MM.1S (cell line): ENCODE measurements around the gene TSPAN12.

Experiments
- DNase-seq: peaks from one replicate; pipeline ENCODE4 v3.0.0-alpha.2; 2015
- H2AFZ ChIP-seq: fragments of 300-600 bp; sonication (generic); 2 replicates; pipeline ENCODE4 v1.6.0; 2016; ENCODE audit warnings: antibody characterized with exemption, low read length
- H3F3A ChIP-seq: fragments of 300-600 bp; sonication (generic); 2 replicates; pipeline ENCODE4 v1.6.1; 2016; ENCODE audit warnings: mild to moderate bottlenecking, antibody characterized with exemption, low read length, moderate library complexity, mixed read lengths; ENCODE audit not compliant: insufficient read depth
- H3K27ac ChIP-seq: fragments of 300-600 bp; sonication (generic); 2 replicates; pipeline ENCODE4 v1.5.1; 2016; ENCODE audit warnings: mild to moderate bottlenecking, low read length
- H3K27me3 ChIP-seq: fragments of 300-600 bp; sonication (generic); replicated peaks from 2 replicates; pipeline ENCODE4 v1.6.0; 2016; ENCODE audit warnings: low read length; ENCODE audit not compliant: insufficient read depth
- H3K36me3 ChIP-seq: fragments of 300-600 bp; sonication (generic); replicated peaks from 2 replicates; pipeline ENCODE4 v1.6.1; 2016; ENCODE audit warnings: mild to moderate bottlenecking, low read length, mixed read lengths; ENCODE audit not compliant: insufficient read depth
- H3K4me1 ChIP-seq: fragments of 300-600 bp; sonication (generic); 2 replicates; pipeline ENCODE4 v1.6.1; 2016; ENCODE audit warnings: low read length, mixed read lengths
- H3K4me2 ChIP-seq: fragments of 300-600 bp; sonication (generic); 2 replicates; pipeline ENCODE4 v1.6.0; 2016; ENCODE audit warnings: low read depth, low read length
- H3K4me3 ChIP-seq: fragments of 300-600 bp; sonication (generic); 2 replicates; pipeline ENCODE4 v1.5.1; 2016; ENCODE audit warnings: low read length, mixed read lengths
- H3K79me2 ChIP-seq: fragments of 300-600 bp; sonication (generic); 2 replicates; pipeline ENCODE4 v1.6.1; 2016; ENCODE audit warnings: mixed run types, low read length, mixed read lengths
- H3K9ac ChIP-seq: fragments of 300-600 bp; sonication (generic); 2 replicates; pipeline ENCODE4 v1.6.1; 2016; ENCODE audit warnings: low read length, mixed read lengths
- H3K9me2 ChIP-seq: fragments of 300-600 bp; sonication (generic); replicated peaks from 2 replicates; pipeline ENCODE4 v1.6.1; 2016; ENCODE audit warnings: mild to moderate bottlenecking, low read length, mixed read lengths; ENCODE audit not compliant: insufficient read depth
- H3K9me3 ChIP-seq: fragments of 300-600 bp; sonication (generic); replicated peaks from 2 replicates; pipeline ENCODE4 v1.6.1; 2016; ENCODE audit warnings: mild to moderate bottlenecking, low read length, mixed read lengths; ENCODE audit not compliant: insufficient read depth
- H4K20me1 ChIP-seq: fragments of 300-600 bp; sonication (generic); 2 replicates; pipeline ENCODE4 v1.6.1; 2016; ENCODE audit warnings: mild to moderate bottlenecking, low read length, moderate library complexity, mixed read lengths; ENCODE audit not compliant: insufficient read depth
- EZH2 ChIP-seq: fragments of 300-600 bp; sonication (generic); optimal IDR thresholded peaks from 2 replicates; pipeline ENCODE3; 2017; ENCODE audit warnings: low read depth, mild to moderate bottlenecking, antibody characterized with exemption, low read length, mixed read lengths
- EZH2phosphoT487 ChIP-seq: fragments of 300-600 bp; sonication (generic); IDR thresholded peaks from 2 replicates; pipeline ENCODE4 v1.6.1; 2018; ENCODE audit warnings: antibody characterized with exemption, low read length
- TF ChIP-seq, protein P1 (sequence below): fragments of 300-600 bp; sonication (generic); IDR thresholded peaks from 2 replicates; pipeline ENCODE4 v1.5.1; 2016; ENCODE audit warnings: antibody characterized with exemption, low read length, mixed read lengths

Gene TSPAN12

DNA sequence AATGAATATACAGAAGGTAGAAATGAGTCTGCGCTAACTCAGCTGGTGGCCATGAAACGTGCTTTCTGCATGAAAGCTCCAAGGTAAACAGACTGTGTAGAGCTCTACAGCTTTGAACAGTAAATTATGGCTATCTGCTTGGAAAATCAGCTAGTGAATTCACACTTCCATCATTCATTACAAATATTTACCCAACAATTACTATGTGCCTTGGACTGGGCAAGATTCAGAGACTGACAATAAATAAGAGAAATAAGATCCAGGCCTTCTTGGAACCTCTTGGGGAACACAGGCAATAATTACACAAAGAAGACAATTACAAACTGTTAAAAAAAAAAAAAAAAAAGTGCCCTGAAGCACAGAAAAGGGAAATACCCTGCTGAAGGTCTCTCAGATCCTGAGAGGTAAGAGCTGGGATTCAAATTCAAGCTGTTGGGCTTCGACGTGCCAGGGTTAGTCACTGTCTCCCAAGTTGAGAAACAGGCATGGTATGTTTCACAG, 15.8 kb downstream of the TSPAN12 start:
- no peak overlapping the region for H2AFZ ChIP-seq
- no peaks in the 10 kb centered on the region for H3K79me2 ChIP-seq
- no peak for TF ChIP-seq EZH2phosphoT487
- TF ChIP-seq, protein P1, sequence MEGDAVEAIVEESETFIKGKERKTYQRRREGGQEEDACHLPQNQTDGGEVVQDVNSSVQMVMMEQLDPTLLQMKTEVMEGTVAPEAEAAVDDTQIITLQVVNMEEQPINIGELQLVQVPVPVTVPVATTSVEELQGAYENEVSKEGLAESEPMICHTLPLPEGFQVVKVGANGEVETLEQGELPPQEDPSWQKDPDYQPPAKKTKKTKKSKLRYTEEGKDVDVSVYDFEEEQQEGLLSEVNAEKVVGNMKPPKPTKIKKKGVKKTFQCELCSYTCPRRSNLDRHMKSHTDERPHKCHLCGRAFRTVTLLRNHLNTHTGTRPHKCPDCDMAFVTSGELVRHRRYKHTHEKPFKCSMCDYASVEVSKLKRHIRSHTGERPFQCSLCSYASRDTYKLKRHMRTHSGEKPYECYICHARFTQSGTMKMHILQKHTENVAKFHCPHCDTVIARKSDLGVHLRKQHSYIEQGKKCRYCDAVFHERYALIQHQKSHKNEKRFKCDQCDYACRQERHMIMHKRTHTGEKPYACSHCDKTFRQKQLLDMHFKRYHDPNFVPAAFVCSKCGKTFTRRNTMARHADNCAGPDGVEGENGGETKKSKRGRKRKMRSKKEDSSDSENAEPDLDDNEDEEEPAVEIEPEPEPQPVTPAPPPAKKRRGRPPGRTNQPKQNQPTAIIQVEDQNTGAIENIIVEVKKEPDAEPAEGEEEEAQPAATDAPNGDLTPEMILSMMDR, result no peak
- H3K27ac ChIP-seq, result no peak overlapping the region
- no peaks in the 10 kb centered on the region for H4K20me1 ChIP-seq
- no peak overlapping the region for H3K4me2 ChIP-seq
- H3K9me2 ChIP-seq, result no peaks in the 10 kb centered on the region
- no peak overlapping the region for H3K4me3 ChIP-seq
- H3F3A ChIP-seq, result no peaks in the 10 kb centered on the region
- H3K36me3 ChIP-seq, result no peaks in the 10 kb centered on the region
- H3K9me3 ChIP-seq, result no peaks in the 10 kb centered on the region
- no peaks in the 10 kb centered on the region for H3K27me3 ChIP-seq
- peaks cover 4% of the 10 kb centered on the region; the same call in 1 of the 2 replicates for H3K4me1 ChIP-seq
- H3K9ac ChIP-seq, result no peak overlapping the region
- no peak for DNase-seq

DNA sequence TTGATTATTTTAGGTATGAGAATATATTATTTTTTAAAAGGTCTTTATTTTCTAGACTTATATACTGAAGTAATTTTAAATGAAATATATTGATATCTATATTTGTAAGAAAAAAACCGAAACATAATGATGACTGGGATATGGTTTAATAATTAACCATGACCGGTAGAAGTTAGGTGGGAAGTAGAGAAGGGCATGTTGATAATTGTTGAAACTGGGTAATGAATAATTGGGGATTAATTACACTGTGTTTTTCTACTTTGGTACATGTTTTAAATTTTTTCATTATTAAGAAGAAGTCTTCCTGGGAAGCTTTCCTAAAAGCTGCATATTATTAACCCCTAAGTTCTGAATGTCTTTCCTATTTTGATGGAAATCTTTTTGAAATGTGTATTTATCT, 16.3 kb downstream of the TSPAN12 start:
- no peak for DNase-seq
- H3F3A ChIP-seq, result no peaks in the 10 kb centered on the region
- no peak overlapping the region for H3K4me2 ChIP-seq
- H3K27ac ChIP-seq, result no peak overlapping the region
- H3K9me2 ChIP-seq, result no peaks in the 10 kb centered on the region
- no peak overlapping the region for H3K9ac ChIP-seq
- H3K9me3 ChIP-seq, result no peaks in the 10 kb centered on the region
- H3K36me3 ChIP-seq, result no peaks in the 10 kb centered on the region
- H2AFZ ChIP-seq, result no peak overlapping the region
- H3K4me1 ChIP-seq, result peaks cover 4% of the 10 kb centered on the region; the same call in 1 of the 2 replicates
- H3K4me3 ChIP-seq, result no peak overlapping the region
- no peaks in the 10 kb centered on the region for H3K27me3 ChIP-seq
- no peaks in the 10 kb centered on the region for H3K79me2 ChIP-seq
- no peaks in the 10 kb centered on the region for H4K20me1 ChIP-seq
- TF ChIP-seq, protein P1, result no peak
- TF ChIP-seq EZH2phosphoT487 (no peak), EZH2 (no peak)

DNA sequence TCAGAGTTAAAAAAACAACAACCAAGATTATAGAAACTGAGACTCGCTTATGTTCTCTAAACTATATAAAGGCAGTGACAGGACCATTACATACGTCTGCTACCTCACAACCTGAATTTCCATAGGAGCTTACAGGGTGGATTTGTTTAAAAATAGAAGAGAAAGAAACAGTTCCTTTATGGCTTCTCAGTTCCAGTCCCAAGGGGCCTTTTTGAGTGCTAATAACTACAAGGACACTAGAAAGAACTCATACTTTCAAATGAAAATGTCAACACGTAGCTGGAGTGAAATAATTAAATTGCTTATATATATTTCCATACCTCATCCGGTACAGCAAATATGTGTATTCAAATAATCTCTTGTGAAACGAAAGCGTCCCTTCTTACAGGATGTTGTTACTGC, 19.7 kb downstream of the TSPAN12 start:
- Histone ChIP-seq H3K4me2 (peak overlapping the region; percentile 14; the same call in 1 of the 2 replicates), H3K4me3 (peak overlapping the region; percentile 1; the same call in 1 of the 2 replicates), H4K20me1 (no peaks in the 10 kb centered on the region), H3K79me2 (no peaks in the 10 kb centered on the region), H3K9me2 (no peaks in the 10 kb centered on the region), H3K4me1 (peaks cover 4% of the 10 kb centered on the region; the same call in 1 of the 2 replicates), H3K27ac (peak overlapping the region; percentile 21; the same call in 1 of the 2 replicates), H3F3A (no peaks in the 10 kb centered on the region), H2AFZ (0 out of 2 replicates have a peak overlapping the region, but pooled peaks have one; percentile 2), H3K27me3 (no peaks in the 10 kb centered on the region), H3K9ac (no peak overlapping the region; the same call in 1 of the 2 replicates), H3K9me3 (no peaks in the 10 kb centered on the region), H3K36me3 (no peaks in the 10 kb centered on the region)
- DNase-seq, result peak; percentile 29
- TF ChIP-seq EZH2 (no peak), EZH2phosphoT487 (no peak)
- TF ChIP-seq, protein P1, result no peak
